BE2C (cell line): ENCODE data around the gene HIF1AN.
A peak's percentile ranks its signal among the peaks of the same experiment; 100 is the strongest.

Experiments
- DNase-seq: peaks from one replicate; pipeline ENCODE4 v3.0.0-alpha.2; 2020
- H3K27me3 ChIP-seq: fragments of 250-450 bp; sonication (Bioruptor Pico); 2 replicates; pipeline ENCODE4 v1.5.1; 2020; ENCODE audit warnings: mild to moderate bottlenecking
- H3K36me3 ChIP-seq: fragments of 250-450 bp; sonication (Bioruptor Pico); 2 replicates; pipeline ENCODE4 v1.5.1; 2020; ENCODE audit warnings: mild to moderate bottlenecking
- H3K4me1 ChIP-seq: fragments of 250-450 bp; sonication (Bioruptor Pico); 2 replicates; pipeline ENCODE4 v1.5.1; 2020
- H3K4me3 ChIP-seq: 2 replicates; pipeline ENCODE4 v1.5.1; 2011; ENCODE audit warnings: low read depth, low read length
- H3K9me3 ChIP-seq: fragments of 250-450 bp; sonication (Bioruptor Pico); 2 replicates; pipeline ENCODE4 v1.5.1; 2020
- CTCF ChIP-seq: IDR thresholded peaks from 2 replicates; pipeline ENCODE4 v1.5.1; 2012; ENCODE audit warnings: mild to moderate bottlenecking, low read depth, low read length

The HIF1AN gene

GRCh38 chr10:100508266-100508665 lies 27.5 kb upstream of the HIF1AN start:
- Histone ChIP-seq H3K36me3 (no peaks in the 10 kb centered on the region), H3K4me1 (no peaks in the 10 kb centered on the region), H3K4me3 (no peak overlapping the region), H3K27me3 (no peaks in the 10 kb centered on the region), H3K9me3 (no peaks in the 10 kb centered on the region)
- DNase-seq = no peak
- no peak for TF ChIP-seq CTCF

- Histone ChIP-seq H3K9me3 (no peaks in the 10 kb centered on the region), H3K27me3 (no peaks in the 10 kb centered on the region), H3K36me3 (no peaks in the 10 kb centered on the region), H3K4me3 (no peak overlapping the region), H3K4me1 (no peaks in the 10 kb centered on the region)
- DNase-seq = peak; percentile 43
- TF ChIP-seq CTCF = peak; percentile 81
These were observed 27.0 kb upstream of the HIF1AN start for GRCh38 chr10:100508691-100509150.

GRCh38 chr10:100509241-100509840 lies 26.4 kb upstream of the HIF1AN start:
- no peak for TF ChIP-seq CTCF
- H3K9me3 ChIP-seq = no peaks in the 10 kb centered on the region
- no peaks in the 10 kb centered on the region for H3K36me3 ChIP-seq
- no peak overlapping the region for H3K4me3 ChIP-seq
- DNase-seq = no peak
- H3K27me3 ChIP-seq = no peaks in the 10 kb centered on the region
- no peaks in the 10 kb centered on the region for H3K4me1 ChIP-seq

GRCh38 chr10:100510533-100511308 lies 25.0 kb upstream of the HIF1AN start:
- Histone ChIP-seq H3K9me3 (no peaks in the 10 kb centered on the region), H3K4me1 (no peaks in the 10 kb centered on the region), H3K36me3 (no peaks in the 10 kb centered on the region), H3K27me3 (no peaks in the 10 kb centered on the region), H3K4me3 (no peak overlapping the region)
- no peak for TF ChIP-seq CTCF
- no peak for DNase-seq

- H3K36me3 ChIP-seq = no peaks in the 10 kb centered on the region
- H3K4me3 ChIP-seq = no peak overlapping the region
- no peaks in the 10 kb centered on the region for H3K9me3 ChIP-seq
- DNase-seq = no peak
- no peaks in the 10 kb centered on the region for H3K27me3 ChIP-seq
- no peak for TF ChIP-seq CTCF
- no peaks in the 10 kb centered on the region for H3K4me1 ChIP-seq
These were observed 20.1 kb upstream of the HIF1AN start for GRCh38 chr10:100515612-100516011.

- H3K4me3 ChIP-seq = no peak overlapping the region
- peak; percentile 12 for DNase-seq
- H3K27me3 ChIP-seq = no peaks in the 10 kb centered on the region
- H3K4me1 ChIP-seq = no peaks in the 10 kb centered on the region
- H3K36me3 ChIP-seq = no peaks in the 10 kb centered on the region
- peak; percentile 37; the same call in 1 of the 2 replicates for TF ChIP-seq CTCF
- H3K9me3 ChIP-seq = no peaks in the 10 kb centered on the region
These were observed 18.9 kb upstream of the HIF1AN start for GRCh38 chr10:100516847-100517246.
